MM.1S (cell line): ENCODE data around the gene RPGRIP1L.

Source experiments
- DNase-seq: peaks from one replicate; pipeline ENCODE4 v3.0.0-alpha.2; 2015
- H2AFZ ChIP-seq: fragments of 300-600 bp; sonication (generic); 2 replicates; pipeline ENCODE4 v1.6.0; 2016; ENCODE audit warnings: antibody characterized with exemption, low read length
- H3F3A ChIP-seq: fragments of 300-600 bp; sonication (generic); 2 replicates; pipeline ENCODE4 v1.6.1; 2016; ENCODE audit warnings: mild to moderate bottlenecking, antibody characterized with exemption, low read length, moderate library complexity, mixed read lengths; ENCODE audit not compliant: insufficient read depth
- H3K27ac ChIP-seq: fragments of 300-600 bp; sonication (generic); 2 replicates; pipeline ENCODE4 v1.5.1; 2016; ENCODE audit warnings: mild to moderate bottlenecking, low read length
- H3K27me3 ChIP-seq: fragments of 300-600 bp; sonication (generic); replicated peaks from 2 replicates; pipeline ENCODE4 v1.6.0; 2016; ENCODE audit warnings: low read length; ENCODE audit not compliant: insufficient read depth
- H3K36me3 ChIP-seq: fragments of 300-600 bp; sonication (generic); replicated peaks from 2 replicates; pipeline ENCODE4 v1.6.1; 2016; ENCODE audit warnings: mild to moderate bottlenecking, low read length, mixed read lengths; ENCODE audit not compliant: insufficient read depth
- H3K4me1 ChIP-seq: fragments of 300-600 bp; sonication (generic); 2 replicates; pipeline ENCODE4 v1.6.1; 2016; ENCODE audit warnings: low read length, mixed read lengths
- H3K4me2 ChIP-seq: fragments of 300-600 bp; sonication (generic); 2 replicates; pipeline ENCODE4 v1.6.0; 2016; ENCODE audit warnings: low read depth, low read length
- H3K4me3 ChIP-seq: fragments of 300-600 bp; sonication (generic); 2 replicates; pipeline ENCODE4 v1.5.1; 2016; ENCODE audit warnings: low read length, mixed read lengths
- H3K79me2 ChIP-seq: fragments of 300-600 bp; sonication (generic); 2 replicates; pipeline ENCODE4 v1.6.1; 2016; ENCODE audit warnings: mixed run types, low read length, mixed read lengths
- H3K9ac ChIP-seq: fragments of 300-600 bp; sonication (generic); 2 replicates; pipeline ENCODE4 v1.6.1; 2016; ENCODE audit warnings: low read length, mixed read lengths
- H3K9me2 ChIP-seq: fragments of 300-600 bp; sonication (generic); replicated peaks from 2 replicates; pipeline ENCODE4 v1.6.1; 2016; ENCODE audit warnings: mild to moderate bottlenecking, low read length, mixed read lengths; ENCODE audit not compliant: insufficient read depth
- H3K9me3 ChIP-seq: fragments of 300-600 bp; sonication (generic); replicated peaks from 2 replicates; pipeline ENCODE4 v1.6.1; 2016; ENCODE audit warnings: mild to moderate bottlenecking, low read length, mixed read lengths; ENCODE audit not compliant: insufficient read depth
- H4K20me1 ChIP-seq: fragments of 300-600 bp; sonication (generic); 2 replicates; pipeline ENCODE4 v1.6.1; 2016; ENCODE audit warnings: mild to moderate bottlenecking, low read length, moderate library complexity, mixed read lengths; ENCODE audit not compliant: insufficient read depth
- EZH2 ChIP-seq: fragments of 300-600 bp; sonication (generic); optimal IDR thresholded peaks from 2 replicates; pipeline ENCODE3; 2017; ENCODE audit warnings: low read depth, mild to moderate bottlenecking, antibody characterized with exemption, low read length, mixed read lengths
- EZH2phosphoT487 ChIP-seq: fragments of 300-600 bp; sonication (generic); IDR thresholded peaks from 2 replicates; pipeline ENCODE4 v1.6.1; 2018; ENCODE audit warnings: antibody characterized with exemption, low read length
- TF ChIP-seq, protein P1 (sequence below): fragments of 300-600 bp; sonication (generic); IDR thresholded peaks from 2 replicates; pipeline ENCODE4 v1.5.1; 2016; ENCODE audit warnings: antibody characterized with exemption, low read length, mixed read lengths

RPGRIP1L gene

DNA sequence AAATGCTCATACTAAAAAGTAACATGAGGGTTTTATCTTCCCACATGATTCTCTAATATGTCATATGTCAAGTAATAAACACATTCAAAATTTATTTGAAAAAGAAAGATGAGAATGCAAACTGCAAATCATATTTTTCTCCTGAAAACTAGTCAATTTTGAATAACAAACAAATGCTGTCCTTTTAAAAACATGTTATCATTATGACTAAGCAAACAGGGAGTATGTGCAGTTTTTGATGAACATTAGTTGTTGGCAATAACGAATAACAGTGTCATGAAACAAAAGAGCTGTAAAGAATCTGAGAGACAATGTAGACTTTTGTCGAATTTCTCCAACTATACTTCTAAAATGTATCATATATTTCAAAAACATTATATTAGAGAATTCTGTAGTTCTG is 34.8 kb downstream of the RPGRIP1L start:
- Histone ChIP-seq H3K4me3 (no peak overlapping the region), H3K4me2 (no peak overlapping the region), H3K4me1 (no peaks in the 10 kb centered on the region), H3K27ac (no peak overlapping the region), H4K20me1 (no peaks in the 10 kb centered on the region), H3F3A (no peaks in the 10 kb centered on the region), H3K27me3 (no peaks in the 10 kb centered on the region), H3K9ac (no peak overlapping the region), H2AFZ (no peak overlapping the region), H3K9me2 (no peaks in the 10 kb centered on the region), H3K79me2 (no peaks in the 10 kb centered on the region), H3K9me3 (no peaks in the 10 kb centered on the region), H3K36me3 (no peaks in the 10 kb centered on the region)
- DNase-seq: no peak
- TF ChIP-seq EZH2phosphoT487: no peak
- no peak for TF ChIP-seq EZH2
- TF ChIP-seq, protein P1, sequence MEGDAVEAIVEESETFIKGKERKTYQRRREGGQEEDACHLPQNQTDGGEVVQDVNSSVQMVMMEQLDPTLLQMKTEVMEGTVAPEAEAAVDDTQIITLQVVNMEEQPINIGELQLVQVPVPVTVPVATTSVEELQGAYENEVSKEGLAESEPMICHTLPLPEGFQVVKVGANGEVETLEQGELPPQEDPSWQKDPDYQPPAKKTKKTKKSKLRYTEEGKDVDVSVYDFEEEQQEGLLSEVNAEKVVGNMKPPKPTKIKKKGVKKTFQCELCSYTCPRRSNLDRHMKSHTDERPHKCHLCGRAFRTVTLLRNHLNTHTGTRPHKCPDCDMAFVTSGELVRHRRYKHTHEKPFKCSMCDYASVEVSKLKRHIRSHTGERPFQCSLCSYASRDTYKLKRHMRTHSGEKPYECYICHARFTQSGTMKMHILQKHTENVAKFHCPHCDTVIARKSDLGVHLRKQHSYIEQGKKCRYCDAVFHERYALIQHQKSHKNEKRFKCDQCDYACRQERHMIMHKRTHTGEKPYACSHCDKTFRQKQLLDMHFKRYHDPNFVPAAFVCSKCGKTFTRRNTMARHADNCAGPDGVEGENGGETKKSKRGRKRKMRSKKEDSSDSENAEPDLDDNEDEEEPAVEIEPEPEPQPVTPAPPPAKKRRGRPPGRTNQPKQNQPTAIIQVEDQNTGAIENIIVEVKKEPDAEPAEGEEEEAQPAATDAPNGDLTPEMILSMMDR: no peak

DNA sequence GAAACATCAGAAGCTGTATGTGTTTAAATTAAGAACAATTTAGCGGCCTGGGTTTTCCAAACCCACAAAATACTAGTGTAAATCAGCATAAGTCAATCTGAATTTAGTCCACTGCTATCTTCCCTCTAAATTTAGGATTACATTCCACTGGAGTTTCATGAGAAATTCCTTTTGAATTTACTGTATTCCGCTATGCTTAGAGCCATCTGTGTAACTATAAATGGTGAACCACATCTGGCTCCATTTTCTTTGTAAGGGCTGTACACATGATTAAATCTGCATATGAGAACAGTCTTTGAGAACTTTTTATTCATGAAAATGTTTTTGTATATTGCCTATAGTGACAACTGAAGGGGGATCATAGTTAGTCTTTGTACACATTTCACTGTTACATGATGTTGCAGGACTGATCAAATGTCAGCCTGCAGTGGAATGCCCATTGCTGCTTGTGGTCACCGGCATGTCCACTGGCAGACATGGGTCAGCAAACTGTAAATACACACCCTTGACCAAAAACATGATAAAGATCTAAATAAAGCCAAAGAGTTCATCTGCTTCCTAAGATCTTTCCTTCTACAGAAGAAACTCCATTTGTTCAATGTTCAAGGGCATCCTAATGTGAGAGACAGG is 36.8 kb downstream of the RPGRIP1L start:
- H3K27ac ChIP-seq: no peak overlapping the region
- H4K20me1 ChIP-seq: no peaks in the 10 kb centered on the region
- no peaks in the 10 kb centered on the region for H3K36me3 ChIP-seq
- no peak overlapping the region for H3K4me3 ChIP-seq
- no peak overlapping the region for H2AFZ ChIP-seq
- no peaks in the 10 kb centered on the region for H3K27me3 ChIP-seq
- no peaks in the 10 kb centered on the region for H3K79me2 ChIP-seq
- no peak for TF ChIP-seq EZH2phosphoT487
- TF ChIP-seq, protein P1: no peak
- no peak for TF ChIP-seq EZH2
- H3K9ac ChIP-seq: no peak overlapping the region
- no peaks in the 10 kb centered on the region for H3K9me3 ChIP-seq
- H3F3A ChIP-seq: no peaks in the 10 kb centered on the region
- H3K4me2 ChIP-seq: no peak overlapping the region
- H3K9me2 ChIP-seq: no peaks in the 10 kb centered on the region
- no peaks in the 10 kb centered on the region for H3K4me1 ChIP-seq
- no peak for DNase-seq

DNA sequence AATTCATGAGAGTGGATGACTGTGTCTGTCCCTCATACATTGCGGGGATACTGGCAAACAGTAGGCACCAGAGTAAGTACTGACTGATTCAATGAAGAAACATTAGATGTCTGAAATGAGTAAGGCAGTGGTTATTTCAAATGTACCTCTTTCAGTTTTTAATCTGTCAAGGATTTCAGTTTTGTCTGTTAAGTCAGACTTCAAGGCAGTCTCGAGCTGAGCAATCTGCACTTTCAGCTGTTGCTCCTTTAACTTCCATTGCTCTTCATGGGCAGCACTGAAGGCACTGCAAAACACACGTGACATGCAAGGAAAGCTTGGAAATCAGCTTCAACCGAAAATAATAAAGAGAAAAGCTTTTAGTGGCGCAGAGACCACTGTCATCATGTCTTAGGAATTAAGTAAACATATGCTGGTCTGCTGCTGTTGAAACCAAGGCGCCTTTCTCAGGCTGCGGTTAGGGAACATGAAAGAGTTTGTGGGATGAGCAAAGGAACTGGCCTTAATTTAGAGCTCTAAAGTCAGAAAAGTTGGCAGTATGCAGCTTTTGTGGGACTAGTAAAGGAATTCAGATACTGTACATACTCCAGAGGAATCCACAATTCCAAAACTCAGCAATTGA is 38.8 kb downstream of the RPGRIP1L start:
- no peaks in the 10 kb centered on the region for H3K9me3 ChIP-seq
- H3K4me2 ChIP-seq: no peak overlapping the region
- H3K9me2 ChIP-seq: no peaks in the 10 kb centered on the region
- TF ChIP-seq EZH2phosphoT487 (no peak), EZH2 (no peak)
- TF ChIP-seq, protein P1: no peak
- H3K27ac ChIP-seq: no peak overlapping the region
- no peaks in the 10 kb centered on the region for H4K20me1 ChIP-seq
- H3K27me3 ChIP-seq: no peaks in the 10 kb centered on the region
- H3K36me3 ChIP-seq: no peaks in the 10 kb centered on the region
- no peak for DNase-seq
- no peaks in the 10 kb centered on the region for H3F3A ChIP-seq
- H2AFZ ChIP-seq: no peak overlapping the region
- no peaks in the 10 kb centered on the region for H3K4me1 ChIP-seq
- H3K79me2 ChIP-seq: no peaks in the 10 kb centered on the region
- H3K4me3 ChIP-seq: no peak overlapping the region
- H3K9ac ChIP-seq: no peak overlapping the region
